NK-92 (cell line): Measurements from ENCODE around the gene PRRT3.
"Not testable (repeated sequence)": the region's sequence is repeated elsewhere in the genome, so short reads cannot be mapped to it uniquely, and the experiment has no call there.

ENCODE experiments used
- DNase-seq: peaks from one replicate; lab custom pipeline; 2025; ENCODE audit not compliant: unreplicated experiment; lab: John Stamatoyannopoulos, UW

PRRT3 gene

DNA sequence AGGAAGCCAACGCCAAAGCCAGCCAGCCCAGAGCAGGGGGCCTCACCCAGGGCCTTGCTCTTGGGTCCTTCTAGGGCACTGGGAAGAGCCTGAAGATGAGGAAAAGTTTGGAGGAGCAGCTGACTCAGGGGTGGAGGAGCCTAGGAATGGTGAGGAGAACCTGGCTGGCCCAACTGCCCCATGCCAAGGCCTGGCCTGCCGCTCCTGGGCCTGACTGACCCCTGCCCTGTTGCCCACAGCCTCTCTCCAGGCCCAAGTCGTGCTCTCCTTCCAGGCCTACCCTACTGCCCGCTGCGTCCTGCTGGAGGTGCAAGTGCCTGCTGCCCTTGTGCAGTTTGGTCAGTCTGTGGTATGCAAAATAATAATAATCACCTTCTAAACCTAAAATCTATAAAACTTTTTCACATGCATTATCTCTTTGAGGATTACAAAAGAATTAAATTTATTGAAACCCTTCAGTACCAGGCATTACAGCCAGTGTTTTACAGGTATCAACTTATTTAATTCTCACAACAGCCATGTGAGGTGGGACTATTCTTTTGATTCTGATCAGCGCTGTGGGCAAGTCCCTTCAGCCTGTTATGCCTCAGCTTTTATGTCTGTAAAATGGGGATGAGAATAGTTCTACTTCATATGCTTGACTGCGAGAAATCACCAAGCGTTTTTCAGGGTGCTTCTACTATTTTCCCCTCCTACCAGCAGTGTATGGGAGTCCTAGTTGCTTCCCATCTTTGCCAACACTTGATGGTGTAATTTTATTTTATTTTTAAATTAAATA is 33.8 kb downstream of the PRRT3 start:
- no peak for DNase-seq

DNA sequence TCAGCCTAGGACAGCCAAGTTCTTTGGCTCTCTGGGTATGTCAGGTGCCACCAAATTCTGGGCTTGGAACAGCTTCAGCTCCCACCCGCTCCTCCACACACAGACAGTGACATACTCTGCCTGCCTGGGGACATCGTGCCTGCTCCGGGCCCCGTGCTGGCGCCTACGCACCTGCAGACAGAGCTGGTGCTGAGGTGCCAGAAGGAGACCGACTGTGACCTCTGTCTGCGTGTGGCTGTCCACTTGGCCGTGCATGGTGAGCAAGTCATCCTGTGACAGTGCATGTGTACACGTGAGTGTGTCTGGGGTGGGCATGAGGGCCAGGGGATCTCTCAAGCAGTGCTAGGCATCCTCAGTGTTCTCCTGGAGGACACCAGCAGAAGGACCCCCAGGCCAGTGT is 34.4 kb downstream of the PRRT3 start:
- no peak for DNase-seq

DNA sequence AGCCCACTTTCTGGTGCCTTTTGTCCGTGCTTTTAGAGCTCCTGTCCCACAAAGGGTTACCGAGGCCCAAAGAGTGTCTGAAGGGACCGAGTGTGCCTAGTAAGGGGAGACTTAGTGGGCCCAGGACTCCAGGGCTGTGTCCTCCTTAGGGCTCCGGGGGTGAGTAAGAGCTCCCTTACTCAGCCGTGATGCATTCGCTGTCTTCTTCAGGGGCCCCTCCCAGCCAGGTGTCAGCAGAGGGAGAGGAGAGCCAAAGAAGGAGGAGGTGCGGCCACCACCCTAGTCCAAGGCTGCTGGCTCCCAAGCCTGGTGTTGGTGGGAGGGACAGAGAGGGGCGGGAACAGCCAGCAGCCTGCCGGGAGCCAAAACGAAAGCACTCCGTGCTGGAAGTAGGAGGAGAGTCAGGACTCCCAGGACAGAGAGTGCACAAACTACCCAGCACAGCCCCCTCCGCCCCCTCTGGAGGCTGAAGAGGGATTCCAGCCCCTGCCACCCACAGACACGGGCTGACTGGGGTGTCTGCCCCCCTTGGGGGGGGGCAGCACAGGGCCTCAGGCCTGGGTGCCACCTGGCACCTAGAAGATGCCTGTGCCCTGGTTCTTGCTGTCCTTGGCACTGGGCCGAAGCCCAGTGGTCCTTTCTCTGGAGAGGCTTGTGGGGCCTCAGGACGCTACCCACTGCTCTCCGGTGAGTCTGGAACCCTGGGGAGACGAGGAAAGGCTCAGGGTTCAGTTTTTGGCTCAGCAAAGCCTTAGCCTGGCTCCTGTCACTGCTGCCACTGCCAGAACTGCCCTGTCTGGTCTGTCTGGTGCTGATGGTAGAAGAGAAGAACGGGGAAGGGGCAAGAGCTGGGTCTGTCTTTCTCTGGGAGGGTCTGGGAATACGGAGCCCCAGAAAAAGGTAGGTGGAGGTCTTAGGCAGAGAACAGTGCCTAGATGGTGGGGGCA is 35.2 kb downstream of the PRRT3 start, which contains the start of gene IL17RC:
Gene IL17RC, plus strand, starts transcription at position 365 of the 947 bp plus-strand sequence. Its CDS starts 218 bp downstream, at position 583.
- no peak for DNase-seq

DNA sequence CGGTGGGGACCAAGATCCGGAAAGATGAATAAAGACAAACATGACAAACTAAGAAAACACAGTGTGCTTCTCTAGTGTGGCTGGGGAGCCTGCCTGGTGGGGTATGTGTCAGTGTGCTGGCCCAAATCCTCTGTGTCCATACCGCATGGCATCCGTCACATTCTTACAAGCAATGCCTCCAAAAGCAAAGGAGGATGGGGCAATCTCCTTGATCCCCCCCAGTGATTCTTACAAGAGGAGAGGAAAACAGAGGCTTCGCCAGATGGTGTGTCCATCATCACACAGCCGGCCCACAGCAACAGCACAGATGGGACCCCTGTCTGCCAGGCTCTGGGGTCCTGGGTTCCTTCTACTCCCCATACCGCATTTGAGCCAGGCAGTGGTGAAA is 35.9 kb downstream of the PRRT3 start:
- DNase-seq, result no peak

DNA sequence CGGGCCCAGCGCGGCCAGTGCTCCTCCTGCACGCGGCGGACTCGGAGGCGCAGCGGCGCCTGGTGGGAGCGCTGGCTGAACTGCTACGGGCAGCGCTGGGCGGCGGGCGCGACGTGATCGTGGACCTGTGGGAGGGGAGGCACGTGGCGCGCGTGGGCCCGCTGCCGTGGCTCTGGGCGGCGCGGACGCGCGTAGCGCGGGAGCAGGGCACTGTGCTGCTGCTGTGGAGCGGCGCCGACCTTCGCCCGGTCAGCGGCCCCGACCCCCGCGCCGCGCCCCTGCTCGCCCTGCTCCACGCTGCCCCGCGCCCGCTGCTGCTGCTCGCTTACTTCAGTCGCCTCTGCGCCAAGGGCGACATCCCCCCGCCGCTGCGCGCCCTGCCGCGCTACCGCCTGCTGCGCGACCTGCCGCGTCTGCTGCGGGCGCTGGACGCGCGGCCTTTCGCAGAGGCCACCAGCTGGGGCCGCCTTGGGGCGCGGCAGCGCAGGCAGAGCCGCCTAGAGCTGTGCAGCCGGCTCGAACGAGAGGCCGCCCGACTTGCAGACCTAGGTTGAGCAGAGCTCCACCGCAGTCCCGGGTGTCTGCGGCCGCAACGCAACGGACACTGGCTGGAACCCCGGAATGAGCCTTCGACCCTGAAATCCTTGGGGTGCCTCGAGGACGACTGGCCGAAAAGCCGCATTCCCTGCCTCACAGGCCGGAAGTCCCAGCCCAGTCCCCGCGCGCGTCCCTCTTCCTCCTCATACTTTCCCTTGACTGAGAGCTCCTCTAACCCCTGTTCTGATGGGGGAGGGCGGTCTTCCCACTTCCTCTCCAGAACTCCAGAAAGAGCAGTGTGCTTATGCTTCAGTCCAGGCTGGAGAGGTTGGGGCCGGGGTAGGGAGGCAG is 36.7 kb downstream of the PRRT3 start:
- DNase-seq, result no peak

DNA sequence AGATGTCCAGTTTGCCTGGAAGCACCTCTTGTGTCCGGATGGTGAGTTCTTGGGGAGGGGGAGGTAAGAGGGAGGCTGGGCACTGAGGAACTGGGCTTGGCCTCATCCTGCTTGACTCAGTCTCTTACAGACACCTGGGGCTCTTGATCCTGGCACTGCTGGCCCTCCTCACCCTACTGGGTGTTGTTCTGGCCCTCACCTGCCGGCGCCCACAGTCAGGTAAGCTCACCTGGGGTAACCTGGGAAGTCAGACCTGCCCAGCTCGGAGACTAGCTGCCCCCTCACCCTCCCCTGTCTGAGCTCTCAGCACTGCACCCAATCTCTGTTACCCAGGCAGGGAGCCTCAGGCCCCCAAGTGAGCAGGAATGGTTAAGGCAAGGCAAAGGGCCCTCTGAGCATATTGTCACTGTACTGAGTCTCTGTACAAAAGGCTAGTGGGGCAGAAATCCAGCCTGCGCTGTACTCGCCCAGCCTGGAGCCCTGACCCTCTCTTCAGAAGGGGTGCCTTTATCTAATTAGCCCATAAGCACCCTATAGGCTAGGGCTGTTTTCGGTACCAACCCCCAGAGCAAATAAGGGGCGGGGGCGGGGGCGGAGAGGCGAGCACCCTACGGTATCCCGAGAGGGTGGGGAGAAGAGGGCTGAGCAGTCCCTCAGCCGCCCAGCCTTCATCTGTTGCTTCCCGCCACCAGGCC is 37.5 kb downstream of the PRRT3 start:
- no peak for DNase-seq

DNA sequence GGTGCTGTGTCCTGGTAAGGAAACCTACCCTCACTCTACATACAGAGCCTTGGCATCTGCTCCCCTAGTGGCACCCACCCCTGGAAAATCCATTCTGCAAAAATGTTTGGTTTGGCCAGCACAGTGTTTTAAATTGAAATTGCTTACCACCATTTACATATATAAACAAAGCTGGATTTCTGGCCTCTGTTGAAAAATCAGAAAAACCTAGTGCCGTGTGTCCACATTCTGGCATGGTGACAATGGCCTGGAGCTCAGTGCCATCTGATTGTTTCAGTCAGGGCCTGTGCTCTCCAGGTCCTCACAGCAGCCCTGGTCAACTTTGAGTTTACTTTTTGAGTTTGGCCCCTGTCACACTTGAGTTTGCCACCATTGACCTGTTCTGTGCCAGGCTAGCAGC is 38.2 kb downstream of the PRRT3 start:
- DNase-seq, result no peak

DNA sequence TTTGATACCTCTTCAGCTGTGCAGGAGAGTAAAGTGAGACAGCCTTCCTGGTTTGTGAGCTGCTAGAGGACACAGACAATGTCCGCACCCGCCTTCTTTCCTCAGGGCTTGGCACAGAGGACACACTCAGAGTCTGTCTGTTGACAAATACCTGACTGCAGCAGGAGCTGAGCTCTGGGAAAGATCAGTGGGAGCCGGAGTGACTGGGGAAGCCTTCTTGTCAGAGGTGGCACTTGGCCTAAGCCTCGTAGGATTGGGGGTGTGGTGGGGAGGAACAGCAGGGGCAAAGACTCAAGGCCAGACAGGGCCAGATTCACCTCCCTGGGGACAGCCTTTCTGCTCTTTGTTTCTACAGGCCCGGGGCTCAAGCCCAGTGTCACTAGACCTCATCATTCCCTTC is 38.6 kb downstream of the PRRT3 start:
- DNase-seq, result no peak

DNA sequence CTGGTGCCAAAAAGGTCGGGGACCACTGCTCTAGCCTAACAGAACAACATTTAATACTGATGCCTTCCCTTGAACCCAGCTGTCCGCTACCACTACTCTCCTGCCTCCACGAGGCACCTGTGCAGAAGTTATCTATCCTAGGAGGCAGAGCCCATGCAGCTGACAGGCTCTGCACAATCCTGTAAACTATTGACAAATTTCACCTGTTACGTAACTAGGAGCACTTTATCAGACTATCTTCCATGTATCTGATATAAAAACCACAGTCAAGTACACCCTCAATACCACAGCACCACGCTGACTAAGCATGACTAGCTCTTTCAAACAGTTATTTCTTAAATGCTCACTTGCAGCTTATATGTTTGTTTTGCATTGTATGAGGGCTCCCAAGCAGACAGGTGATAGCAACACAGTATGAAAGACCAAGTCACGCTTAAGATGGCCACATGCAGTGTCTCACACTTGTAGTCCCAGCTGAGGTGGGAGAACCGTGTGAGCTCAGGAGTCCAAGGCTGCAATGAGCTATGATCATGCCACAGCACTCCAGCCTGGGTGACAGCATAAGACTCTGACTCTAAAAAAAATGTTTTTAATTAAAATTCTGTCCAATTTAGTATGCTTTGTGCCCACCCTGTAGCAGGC is 39.8 kb downstream of the PRRT3 start:
- no peak for DNase-seq

DNA sequence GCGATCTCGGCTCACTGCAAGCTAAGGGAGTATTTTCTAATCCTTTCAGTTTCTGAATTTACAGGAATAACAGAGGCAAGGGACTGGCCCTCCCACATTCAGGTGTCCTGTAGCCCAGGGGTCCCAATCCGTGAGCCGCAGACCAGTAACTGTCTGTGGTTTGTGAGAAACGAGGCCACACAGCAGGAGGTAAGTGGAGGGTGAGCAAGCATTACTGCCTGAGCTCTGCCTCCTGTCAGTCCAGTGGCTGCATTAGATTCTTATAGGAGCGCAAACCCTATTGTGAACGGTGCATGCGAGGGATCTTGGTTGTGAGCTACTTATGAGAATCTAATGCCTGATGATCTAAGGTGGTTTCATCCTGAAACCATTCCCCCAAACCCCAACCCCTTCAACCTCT is 40.3 kb downstream of the PRRT3 start:
- no peak for DNase-seq

DNA sequence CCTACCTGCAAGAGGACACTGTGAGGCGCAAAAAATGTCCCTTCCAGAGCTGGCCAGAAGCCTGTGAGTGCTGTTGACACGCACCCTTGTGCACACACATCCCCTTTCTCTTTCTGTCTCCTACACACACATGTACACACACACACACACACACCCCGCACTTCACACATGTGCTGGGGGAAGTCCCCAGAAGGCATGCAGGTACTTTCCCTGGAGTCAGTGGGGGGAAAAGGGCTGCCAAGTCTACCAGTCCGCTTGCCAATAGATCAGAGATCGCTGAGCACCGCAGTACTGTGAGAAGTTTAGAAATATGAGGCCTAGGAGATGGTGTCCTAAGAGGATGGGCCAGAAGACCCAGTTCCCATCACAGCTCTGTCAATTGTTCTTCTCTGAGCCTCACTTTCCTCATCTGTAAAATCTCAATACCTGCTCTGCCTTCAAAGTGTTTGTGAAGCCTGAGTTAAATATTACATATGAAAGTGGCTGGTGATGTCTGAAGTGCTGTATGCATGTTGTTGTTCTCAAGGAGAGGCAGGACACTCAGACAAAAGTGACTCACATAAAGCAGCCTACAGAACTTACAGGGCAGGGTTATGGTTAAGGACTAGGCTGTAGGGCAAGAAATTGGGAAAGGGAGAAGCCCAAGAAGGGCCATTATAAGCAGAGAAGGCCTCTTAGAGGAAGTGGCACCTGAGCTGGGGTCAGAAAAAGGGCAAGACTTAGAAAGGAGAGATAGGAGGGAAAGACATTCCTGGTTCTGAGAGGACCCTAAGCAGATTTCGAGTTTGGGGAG is 42.8 kb downstream of the PRRT3 start:
- no peak for DNase-seq

DNA sequence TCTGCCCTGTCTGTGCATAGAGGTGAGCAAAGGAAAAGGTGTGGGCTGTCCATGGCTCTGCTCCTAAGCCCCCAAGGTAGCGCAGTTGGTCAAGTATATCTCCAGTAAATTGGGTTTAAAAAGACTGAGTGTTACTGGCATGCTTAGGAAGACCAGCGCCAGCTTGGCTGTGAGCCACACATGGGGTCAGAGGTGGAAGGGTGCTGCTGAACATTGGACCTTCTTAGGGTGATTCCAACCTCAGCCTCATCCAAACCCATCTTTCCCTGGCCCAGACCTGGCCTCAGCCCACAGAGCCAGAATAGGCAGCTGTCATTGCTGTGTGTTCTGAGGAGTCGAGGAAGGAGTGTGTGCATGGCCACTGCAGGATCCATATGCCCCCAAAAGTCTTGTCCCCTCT is 43.9 kb downstream of the PRRT3 start:
- DNase-seq, result no peak

DNA sequence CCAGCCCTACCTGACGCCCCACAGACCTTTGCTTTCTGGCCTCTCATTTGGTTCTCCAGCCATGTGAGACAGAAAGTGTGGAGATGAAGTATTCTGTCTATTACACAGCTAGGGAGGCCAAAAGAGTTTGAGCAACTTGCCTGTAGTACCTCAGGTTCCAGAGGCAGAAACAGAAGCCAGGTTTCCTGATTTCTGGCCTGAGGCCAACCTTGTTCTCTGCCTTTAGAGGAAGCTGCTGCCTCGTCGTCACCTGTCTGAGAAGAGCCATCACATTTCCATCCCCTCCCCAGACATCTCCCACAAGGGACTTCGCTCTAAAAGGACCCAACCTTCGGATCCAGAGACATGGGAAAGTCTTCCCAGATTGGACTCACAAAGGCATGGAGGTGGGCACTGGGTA is 45.7 kb downstream of the PRRT3 start:
- DNase-seq, result no peak

DNA sequence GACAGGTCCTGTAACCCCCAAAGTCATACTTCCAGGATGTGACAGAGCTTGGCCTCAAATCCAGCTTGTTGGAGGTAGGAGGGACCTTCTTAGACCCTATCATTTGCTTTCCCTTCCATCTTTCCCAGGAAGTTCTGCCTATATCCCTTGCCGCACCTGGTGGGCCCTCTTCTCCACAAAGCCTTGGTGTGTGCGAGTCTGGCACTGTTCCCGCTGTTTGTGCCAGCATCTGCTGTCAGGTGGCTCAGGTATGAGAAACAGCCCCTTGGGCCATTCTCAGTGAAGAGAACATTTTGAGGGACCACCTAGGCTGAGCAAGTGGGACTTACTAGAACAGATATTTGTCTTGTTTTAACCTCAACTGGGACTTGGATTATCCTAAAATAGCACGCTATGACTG is 48.3 kb downstream of the PRRT3 start:
- DNase-seq, result no peak

DNA sequence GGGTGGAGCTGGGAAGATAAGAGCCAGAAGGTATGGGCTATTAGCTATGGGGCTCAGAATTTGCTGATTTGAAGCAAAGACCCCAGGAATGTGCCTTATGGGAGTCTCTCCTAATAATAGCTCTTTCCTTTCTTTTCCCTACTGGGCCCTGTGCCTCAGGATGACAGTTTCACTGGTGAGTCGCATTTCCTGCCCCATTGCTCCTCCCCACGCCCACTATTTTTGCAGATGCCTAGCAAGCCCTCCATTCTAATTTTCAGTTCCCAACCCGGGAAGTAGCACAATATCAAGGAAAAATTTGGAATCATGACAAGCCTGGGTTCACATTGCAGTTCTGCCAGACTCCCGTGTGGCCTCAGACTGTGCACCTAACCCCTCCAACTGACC is 49.0 kb downstream of the PRRT3 start:
- no peak for DNase-seq

DNA sequence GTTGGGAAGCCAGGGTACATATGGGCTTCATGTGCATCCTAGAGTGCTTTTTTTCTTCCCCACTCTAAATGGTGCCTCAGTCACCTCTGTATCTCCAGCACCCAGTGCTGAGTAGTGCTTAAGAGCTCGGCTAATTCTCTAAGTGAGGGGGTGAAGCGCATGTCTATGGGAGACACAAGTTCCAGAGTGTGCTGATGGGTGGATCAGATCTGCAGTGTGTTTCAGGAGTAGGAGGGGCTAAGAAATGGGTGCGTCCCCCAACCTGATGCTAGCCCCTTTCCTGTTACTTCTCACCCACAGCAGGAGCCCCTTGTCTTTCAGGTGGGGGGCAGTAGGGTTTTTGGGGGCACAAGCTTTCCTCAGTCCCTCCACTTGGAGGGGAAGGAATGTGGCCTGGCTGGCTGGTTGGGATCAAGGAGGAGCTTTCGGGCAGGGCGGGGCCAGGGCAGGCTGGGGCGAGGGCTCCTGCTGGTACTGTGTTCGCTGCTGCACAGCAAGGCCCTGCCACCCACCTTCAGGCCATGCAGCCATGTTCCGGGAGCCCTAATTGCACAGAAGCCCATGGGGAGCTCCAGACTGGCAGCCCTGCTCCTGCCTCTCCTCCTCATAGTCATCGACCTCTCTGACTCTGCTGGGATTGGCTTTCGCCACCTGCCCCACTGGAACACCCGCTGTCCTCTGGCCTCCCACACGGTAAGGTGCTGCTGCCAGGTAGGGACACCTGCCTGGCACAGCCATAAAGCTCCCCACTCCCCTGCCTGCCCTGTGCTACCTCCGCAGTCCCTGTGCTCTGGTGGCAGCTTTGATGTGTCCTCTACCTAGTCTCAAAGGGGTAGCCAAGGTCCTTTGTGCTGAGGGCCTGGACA is 49.6 kb downstream of the PRRT3 start, which contains the start of gene IL17RE:
Gene IL17RE, plus strand, starts transcription at position 477 of the 866 bp plus-strand sequence. Its CDS starts 85 bp downstream, at position 562.
- no peak for DNase-seq

DNA sequence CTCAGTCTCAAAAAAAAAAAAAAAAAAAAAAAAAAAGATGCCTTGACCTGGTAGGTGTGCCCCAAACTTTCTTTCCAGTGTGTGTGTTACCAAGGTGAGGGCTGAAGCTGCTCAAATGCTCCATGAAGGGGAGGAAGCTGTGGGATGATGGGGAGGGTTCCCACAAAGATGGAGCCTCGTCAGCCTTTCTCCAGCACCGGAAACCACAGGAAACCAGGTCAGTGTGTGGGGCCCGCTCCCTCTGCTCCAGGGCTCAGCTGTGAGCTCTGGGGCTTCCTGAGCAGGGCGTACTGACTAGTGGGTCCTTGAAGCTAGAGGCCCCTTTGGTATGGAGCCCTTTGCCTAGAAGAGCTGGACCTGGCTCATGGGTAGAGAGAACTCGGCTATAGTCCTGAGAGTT is 50.2 kb downstream of the PRRT3 start:
- no peak for DNase-seq

DNA sequence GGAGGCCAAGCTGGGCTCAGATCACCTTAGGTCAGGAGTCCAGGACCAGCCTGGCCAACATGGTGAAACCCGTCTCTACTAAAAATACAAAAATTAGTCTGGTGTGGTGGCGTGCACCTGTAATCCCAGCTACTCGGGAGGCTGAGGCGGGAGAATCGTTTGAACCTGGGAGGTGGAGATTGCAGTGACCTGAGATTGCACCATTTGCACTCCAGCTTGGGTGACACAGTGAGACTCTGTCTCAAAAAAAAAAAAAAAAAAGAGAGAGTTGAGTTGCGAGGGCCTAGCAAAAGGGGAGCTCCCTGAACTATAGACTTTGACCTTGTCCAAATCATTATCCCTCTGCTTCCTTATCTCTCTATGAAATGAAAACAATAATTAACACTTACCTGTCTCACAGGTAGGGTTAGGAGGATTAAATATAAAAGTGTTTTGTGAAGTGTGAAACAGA is 51.2 kb downstream of the PRRT3 start:
- DNase-seq, result not testable (repeated sequence)
